SK-N-SH (cell line): Measurements from ENCODE around the gene GOPC.

Experiments
- CTCF ChIP-seq: fragments of 200-600 bp; sonication (generic); IDR thresholded peaks from 2 replicates; pipeline ENCODE4 v1.6.1; 2017; ENCODE audit warnings: antibody characterized with exemption, mild to moderate bottlenecking, moderate library complexity
- ELF1 ChIP-seq: IDR thresholded peaks from 2 replicates; pipeline ENCODE4 v1.4.0; 2012
- EP300 ChIP-seq, 2 experiments: IDR thresholded peaks; 2 replicates each; pipeline versions ENCODE4 v1.4.0 to v1.6.1; 2012; ENCODE audit warnings: borderline replicate concordance in 1 of 2, low read depth in 1 of 2, low read length in 1 of 2
- EZH2phosphoT487 ChIP-seq: fragments of 200-600 bp; sonication (generic); IDR thresholded peaks from 2 replicates; pipeline ENCODE4 v1.6.1; 2017; ENCODE audit warnings: low read depth, mixed run types, mild to moderate bottlenecking, antibody characterized with exemption, moderate library complexity, borderline replicate concordance
- MAX ChIP-seq: IDR thresholded peaks from 2 replicates; pipeline ENCODE4 v1.4.0; 2012; ENCODE audit warnings: low read depth
- MEF2A ChIP-seq: IDR thresholded peaks from 2 replicates; pipeline ENCODE4 v1.4.0; 2012; ENCODE audit warnings: low read depth, borderline replicate concordance
- RAD21 ChIP-seq: IDR thresholded peaks from 2 replicates; pipeline ENCODE4 v1.6.1; 2012; ENCODE audit warnings: mild to moderate bottlenecking, low read length
- SIN3A ChIP-seq: IDR thresholded peaks from 2 replicates; pipeline ENCODE4 v1.6.1; 2012; ENCODE audit warnings: low read depth, mild to moderate bottlenecking, low read length, moderate library complexity, borderline replicate concordance
- YY1 ChIP-seq: IDR thresholded peaks from 2 replicates; pipeline ENCODE4 v1.4.0; 2012; ENCODE audit warnings: low read depth, mild to moderate bottlenecking
- TF ChIP-seq, protein P1 (sequence below): fragments of 150-350 bp; IDR thresholded peaks from 2 replicates; pipeline ENCODE4 v1.6.1; 2017; ENCODE audit warnings: antibody characterized with exemption, low read length, low read depth, borderline replicate concordance

DNA sequence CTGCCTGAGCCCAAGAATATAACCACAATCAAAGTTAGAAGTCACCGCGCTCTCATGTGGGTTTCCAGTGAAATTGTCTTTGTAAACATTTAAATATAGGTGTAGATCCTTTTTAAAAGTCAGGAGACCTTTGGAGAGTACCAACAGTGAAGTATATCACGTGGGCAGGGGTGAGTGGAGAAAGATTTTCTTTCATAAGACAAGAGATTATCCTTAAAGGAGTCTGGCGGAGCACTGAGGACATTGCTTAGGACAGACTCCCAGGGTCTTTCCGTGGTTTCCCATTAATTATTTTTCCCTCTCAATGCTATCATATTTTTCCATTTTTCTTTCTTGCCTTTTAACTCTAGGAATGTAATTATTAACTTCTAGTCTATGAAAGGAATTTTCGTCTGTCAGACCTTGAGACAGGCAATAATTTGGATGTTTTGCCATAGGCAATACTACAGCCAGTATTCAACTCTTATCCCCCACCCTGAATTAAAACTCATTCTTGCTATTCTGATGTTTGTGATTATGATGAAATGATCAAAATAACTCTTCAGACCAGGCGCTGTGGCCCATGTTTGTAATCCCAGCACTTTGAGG is 88.4 kb downstream of the GOPC start:
- TF ChIP-seq CTCF, result no peak
- no peak for TF ChIP-seq MAX
- no peak for TF ChIP-seq MEF2A
- no peak for TF ChIP-seq EP300 (IDR thresholded peaks at IDR 0.05; ENCODE audit: borderline replicate concordance in 1 of 2, low read depth in 1 of 2, low read length in 1 of 2)
- no peak for TF ChIP-seq YY1
- TF ChIP-seq, protein P1, sequence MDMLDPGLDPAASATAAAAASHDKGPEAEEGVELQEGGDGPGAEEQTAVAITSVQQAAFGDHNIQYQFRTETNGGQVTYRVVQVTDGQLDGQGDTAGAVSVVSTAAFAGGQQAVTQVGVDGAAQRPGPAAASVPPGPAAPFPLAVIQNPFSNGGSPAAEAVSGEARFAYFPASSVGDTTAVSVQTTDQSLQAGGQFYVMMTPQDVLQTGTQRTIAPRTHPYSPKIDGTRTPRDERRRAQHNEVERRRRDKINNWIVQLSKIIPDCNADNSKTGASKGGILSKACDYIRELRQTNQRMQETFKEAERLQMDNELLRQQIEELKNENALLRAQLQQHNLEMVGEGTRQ, result no peak
- no peak for TF ChIP-seq EZH2phosphoT487
- no peak for TF ChIP-seq SIN3A
- no peak for TF ChIP-seq RAD21
- TF ChIP-seq ELF1, result no peak
